MM.1S (cell line): ENCODE results near the gene ARF6.
"Not testable (repeated sequence)": the region's sequence is repeated elsewhere in the genome, so short reads cannot be mapped to it uniquely, and the experiment has no call there.

Experiments
- DNase-seq: peaks from one replicate; pipeline ENCODE4 v3.0.0-alpha.2; 2015
- H2AFZ ChIP-seq: fragments of 300-600 bp; sonication (generic); 2 replicates; pipeline ENCODE4 v1.6.0; 2016; ENCODE audit warnings: antibody characterized with exemption, low read length
- H3F3A ChIP-seq: fragments of 300-600 bp; sonication (generic); 2 replicates; pipeline ENCODE4 v1.6.1; 2016; ENCODE audit warnings: mild to moderate bottlenecking, antibody characterized with exemption, low read length, moderate library complexity, mixed read lengths; ENCODE audit not compliant: insufficient read depth
- H3K27ac ChIP-seq: fragments of 300-600 bp; sonication (generic); 2 replicates; pipeline ENCODE4 v1.5.1; 2016; ENCODE audit warnings: mild to moderate bottlenecking, low read length
- H3K27me3 ChIP-seq: fragments of 300-600 bp; sonication (generic); replicated peaks from 2 replicates; pipeline ENCODE4 v1.6.0; 2016; ENCODE audit warnings: low read length; ENCODE audit not compliant: insufficient read depth
- H3K36me3 ChIP-seq: fragments of 300-600 bp; sonication (generic); replicated peaks from 2 replicates; pipeline ENCODE4 v1.6.1; 2016; ENCODE audit warnings: mild to moderate bottlenecking, low read length, mixed read lengths; ENCODE audit not compliant: insufficient read depth
- H3K4me1 ChIP-seq: fragments of 300-600 bp; sonication (generic); 2 replicates; pipeline ENCODE4 v1.6.1; 2016; ENCODE audit warnings: low read length, mixed read lengths
- H3K4me2 ChIP-seq: fragments of 300-600 bp; sonication (generic); 2 replicates; pipeline ENCODE4 v1.6.0; 2016; ENCODE audit warnings: low read depth, low read length
- H3K4me3 ChIP-seq: fragments of 300-600 bp; sonication (generic); 2 replicates; pipeline ENCODE4 v1.5.1; 2016; ENCODE audit warnings: low read length, mixed read lengths
- H3K79me2 ChIP-seq: fragments of 300-600 bp; sonication (generic); 2 replicates; pipeline ENCODE4 v1.6.1; 2016; ENCODE audit warnings: mixed run types, low read length, mixed read lengths
- H3K9ac ChIP-seq: fragments of 300-600 bp; sonication (generic); 2 replicates; pipeline ENCODE4 v1.6.1; 2016; ENCODE audit warnings: low read length, mixed read lengths
- H3K9me2 ChIP-seq: fragments of 300-600 bp; sonication (generic); replicated peaks from 2 replicates; pipeline ENCODE4 v1.6.1; 2016; ENCODE audit warnings: mild to moderate bottlenecking, low read length, mixed read lengths; ENCODE audit not compliant: insufficient read depth
- H3K9me3 ChIP-seq: fragments of 300-600 bp; sonication (generic); replicated peaks from 2 replicates; pipeline ENCODE4 v1.6.1; 2016; ENCODE audit warnings: mild to moderate bottlenecking, low read length, mixed read lengths; ENCODE audit not compliant: insufficient read depth
- H4K20me1 ChIP-seq: fragments of 300-600 bp; sonication (generic); 2 replicates; pipeline ENCODE4 v1.6.1; 2016; ENCODE audit warnings: mild to moderate bottlenecking, low read length, moderate library complexity, mixed read lengths; ENCODE audit not compliant: insufficient read depth
- EZH2 ChIP-seq: fragments of 300-600 bp; sonication (generic); optimal IDR thresholded peaks from 2 replicates; pipeline ENCODE3; 2017; ENCODE audit warnings: low read depth, mild to moderate bottlenecking, antibody characterized with exemption, low read length, mixed read lengths
- EZH2phosphoT487 ChIP-seq: fragments of 300-600 bp; sonication (generic); IDR thresholded peaks from 2 replicates; pipeline ENCODE4 v1.6.1; 2018; ENCODE audit warnings: antibody characterized with exemption, low read length
- TF ChIP-seq, protein P1 (sequence below): fragments of 300-600 bp; sonication (generic); IDR thresholded peaks from 2 replicates; pipeline ENCODE4 v1.5.1; 2016; ENCODE audit warnings: antibody characterized with exemption, low read length, mixed read lengths

Gene ARF6

DNA sequence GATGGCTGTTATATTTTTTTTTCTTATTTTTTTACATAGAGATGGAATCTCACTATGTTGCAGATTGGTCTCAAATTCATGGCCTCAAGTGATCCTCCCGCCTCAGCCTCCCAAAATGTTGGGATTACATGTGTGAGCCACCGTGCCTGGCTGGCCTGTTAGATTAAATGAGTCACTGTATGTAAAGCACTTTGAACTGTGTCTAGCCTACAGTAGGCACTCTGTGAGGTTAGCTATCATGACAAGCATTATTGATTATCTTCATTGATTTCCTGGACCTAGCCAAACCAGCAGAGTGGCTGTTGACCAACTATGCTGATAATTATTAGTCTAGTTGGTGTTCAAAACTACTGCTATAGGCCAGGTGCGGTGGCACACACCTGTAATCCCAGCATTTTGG, 42.6 kb downstream of the ARF6 start:
- DNase-seq = no peak
- H3K27ac ChIP-seq = no peak overlapping the region
- 0 out of 2 replicates have a peak, but pooled peaks cover 7% of the 10 kb centered on the region for H3K4me1 ChIP-seq
- no peaks in the 10 kb centered on the region for H3K79me2 ChIP-seq
- no peaks in the 10 kb centered on the region for H3K9me2 ChIP-seq
- TF ChIP-seq EZH2 (no peak), EZH2phosphoT487 (no peak)
- TF ChIP-seq, protein P1, sequence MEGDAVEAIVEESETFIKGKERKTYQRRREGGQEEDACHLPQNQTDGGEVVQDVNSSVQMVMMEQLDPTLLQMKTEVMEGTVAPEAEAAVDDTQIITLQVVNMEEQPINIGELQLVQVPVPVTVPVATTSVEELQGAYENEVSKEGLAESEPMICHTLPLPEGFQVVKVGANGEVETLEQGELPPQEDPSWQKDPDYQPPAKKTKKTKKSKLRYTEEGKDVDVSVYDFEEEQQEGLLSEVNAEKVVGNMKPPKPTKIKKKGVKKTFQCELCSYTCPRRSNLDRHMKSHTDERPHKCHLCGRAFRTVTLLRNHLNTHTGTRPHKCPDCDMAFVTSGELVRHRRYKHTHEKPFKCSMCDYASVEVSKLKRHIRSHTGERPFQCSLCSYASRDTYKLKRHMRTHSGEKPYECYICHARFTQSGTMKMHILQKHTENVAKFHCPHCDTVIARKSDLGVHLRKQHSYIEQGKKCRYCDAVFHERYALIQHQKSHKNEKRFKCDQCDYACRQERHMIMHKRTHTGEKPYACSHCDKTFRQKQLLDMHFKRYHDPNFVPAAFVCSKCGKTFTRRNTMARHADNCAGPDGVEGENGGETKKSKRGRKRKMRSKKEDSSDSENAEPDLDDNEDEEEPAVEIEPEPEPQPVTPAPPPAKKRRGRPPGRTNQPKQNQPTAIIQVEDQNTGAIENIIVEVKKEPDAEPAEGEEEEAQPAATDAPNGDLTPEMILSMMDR = no peak
- H3K36me3 ChIP-seq = no peaks in the 10 kb centered on the region
- H3K27me3 ChIP-seq = no peaks in the 10 kb centered on the region
- no peaks in the 10 kb centered on the region for H3K9me3 ChIP-seq
- H3K4me2 ChIP-seq = no peak overlapping the region
- no peaks in the 10 kb centered on the region for H4K20me1 ChIP-seq
- no peaks in the 10 kb centered on the region for H3F3A ChIP-seq
- no peak overlapping the region for H3K9ac ChIP-seq
- H2AFZ ChIP-seq = no peak overlapping the region
- no peak overlapping the region for H3K4me3 ChIP-seq

DNA sequence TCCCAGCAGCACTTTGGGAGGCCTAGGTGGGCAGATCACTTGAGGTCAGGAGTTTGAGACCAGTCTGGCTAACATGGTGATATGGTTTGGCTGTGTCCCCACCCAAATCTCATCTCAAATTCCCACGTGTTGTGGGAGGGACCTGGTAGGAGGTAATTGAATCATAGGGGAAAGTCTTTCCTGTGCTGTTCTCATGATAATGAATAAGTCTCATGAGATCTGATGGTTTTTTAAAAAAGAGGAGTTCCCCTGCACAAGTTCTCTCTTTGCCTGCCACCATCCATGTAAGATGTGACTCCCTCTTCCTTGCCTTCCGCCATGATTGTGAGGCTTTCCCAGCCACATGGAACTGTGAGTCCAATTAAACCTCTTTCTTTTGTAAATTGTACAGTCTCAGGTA, 43.4 kb downstream of the ARF6 start:
- not testable (repeated sequence) for H3K27me3 ChIP-seq, H2AFZ ChIP-seq, H3K9me3 ChIP-seq, H3K9me2 ChIP-seq, H3K36me3 ChIP-seq, H3K4me2 ChIP-seq, DNase-seq, H3K27ac ChIP-seq, H3K79me2 ChIP-seq, H3K9ac ChIP-seq, H3K4me3 ChIP-seq, H4K20me1 ChIP-seq, H3F3A ChIP-seq
- 0 out of 2 replicates have a peak, but pooled peaks cover 14% of the 10 kb centered on the region for H3K4me1 ChIP-seq

GRCh38 chr14:49936882-49937281, 44.0 kb downstream of the ARF6 start:
- not testable (repeated sequence) for DNase-seq, H3K9ac ChIP-seq, H3K4me3 ChIP-seq, H3F3A ChIP-seq, H3K27ac ChIP-seq, H3K36me3 ChIP-seq, H3K27me3 ChIP-seq, H3K9me3 ChIP-seq, H3K4me2 ChIP-seq, H2AFZ ChIP-seq, H4K20me1 ChIP-seq, H3K79me2 ChIP-seq, H3K9me2 ChIP-seq
- 0 out of 2 replicates have a peak, but pooled peaks cover 16% of the 10 kb centered on the region for H3K4me1 ChIP-seq

- H3K9me2 ChIP-seq, H4K20me1 ChIP-seq, H3K27me3 ChIP-seq, H3K4me2 ChIP-seq, DNase-seq, H3K9me3 ChIP-seq, H3K36me3 ChIP-seq, H3K27ac ChIP-seq, H3F3A ChIP-seq, H3K9ac ChIP-seq, H2AFZ ChIP-seq, H3K79me2 ChIP-seq, H3K4me3 ChIP-seq: not testable (repeated sequence)
- 0 out of 2 replicates have a peak, but pooled peaks cover 16% of the 10 kb centered on the region for H3K4me1 ChIP-seq
These were observed 46.3 kb downstream of the ARF6 start for GRCh38 chr14:49939215-49939614.

DNA sequence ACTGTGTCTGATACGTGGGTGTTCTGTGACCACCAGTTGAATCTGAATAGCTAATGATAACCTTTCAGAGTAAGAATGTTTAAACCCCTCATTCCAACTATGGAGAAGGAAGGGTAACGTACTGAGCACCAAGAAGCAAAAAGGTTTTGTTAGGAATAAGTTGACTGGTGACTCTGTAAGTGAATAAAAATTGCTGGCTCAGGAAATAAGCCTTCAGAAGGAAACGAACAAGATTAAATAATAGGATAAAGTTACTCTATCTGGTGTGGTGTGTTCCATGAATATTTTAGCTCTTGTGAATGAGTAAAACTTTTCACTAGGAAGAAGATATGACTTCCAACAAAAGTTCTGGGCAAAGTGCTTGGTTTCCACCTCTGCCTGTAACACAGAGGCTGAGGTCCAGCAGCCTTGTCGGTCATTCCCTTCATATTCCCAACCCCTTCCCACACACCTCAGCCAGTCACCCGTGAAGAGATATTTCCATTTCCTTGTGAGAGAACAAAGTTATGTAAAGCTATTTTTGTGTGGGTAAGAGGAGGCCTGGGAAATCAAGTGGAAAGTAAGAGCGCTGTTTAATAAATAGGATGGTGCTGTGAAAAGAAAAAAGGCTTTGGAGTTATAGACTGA, 47.1 kb downstream of the ARF6 start:
- DNase-seq = no peak
- no peak for TF ChIP-seq EZH2phosphoT487
- no peak for TF ChIP-seq EZH2
- TF ChIP-seq, protein P1 = no peak
- no peaks in the 10 kb centered on the region for H3K79me2 ChIP-seq
- H3K27me3 ChIP-seq = no peaks in the 10 kb centered on the region
- no peaks in the 10 kb centered on the region for H3K9me3 ChIP-seq
- H3K9ac ChIP-seq = no peak overlapping the region
- no peak overlapping the region for H3K27ac ChIP-seq
- no peaks in the 10 kb centered on the region for H3K36me3 ChIP-seq
- H3K4me2 ChIP-seq = no peak overlapping the region
- H4K20me1 ChIP-seq = no peaks in the 10 kb centered on the region
- no peaks in the 10 kb centered on the region for H3F3A ChIP-seq
- 0 out of 2 replicates have a peak, but pooled peaks cover 13% of the 10 kb centered on the region for H3K4me1 ChIP-seq
- H2AFZ ChIP-seq = no peak overlapping the region
- no peaks in the 10 kb centered on the region for H3K9me2 ChIP-seq
- H3K4me3 ChIP-seq = no peak overlapping the region
